A549 (cell line): Measurements from ENCODE around the gene CCR2. TPM values are rescaled to one million over a fixed set of nuclear protein-coding genes. Genes with fewer than 3 reads are reported as not detected.

Experiments
- ATAC-seq, 2 experiments: fragments of 200-7000 bp in 1 of 2; fragments of >200 bp in 1 of 2; cut with Nextera tagmentation in 1 of 2; cut with Tn5 transposase in 1 of 2; 3 replicates each; pipeline versions ENCODE4 v1.8.0 to v1.9.1; 2018 to 2020; ENCODE audit warnings: mild to moderate bottlenecking in 1 of 2, moderate library complexity in 1 of 2
- CTCF ChIA-PET: fragments of 300-600 bp; sonication (Branson Sonifier 250); formaldehyde crosslinking; extraction: SDS; loops from one replicate; lab custom pipeline; 2021; ENCODE audit warnings: antibody characterized with exemption, inconsistent platforms; lab: Yijun Ruan, JAX
- POLR2A ChIA-PET: fragments of 350-600 bp; formaldehyde crosslinking; extraction: SDS; loops from one replicate; lab custom pipeline; 2021; ENCODE audit warnings: antibody characterized with exemption, inconsistent platforms; lab: Yijun Ruan, JAX
- DNase-seq, 2 experiments: peaks; one replicate each; pipeline versions ENCODE4 v3.0.0 to v3.0.0-alpha.2; 2011 to 2016; ENCODE audit warnings: low read depth in 1 of 2, low spot score in 1 of 2
- FAIRE-seq: peaks from 2 replicates; lab custom pipeline; 2011; peaks lifted over from hg19 to GRCh38; lab: Jason Lieb, UNC
- H3K27ac ChIP-seq, 2 experiments: fragments of >200 bp; sonication (Bioruptor Twin); formaldehyde crosslinking; 3 replicates each; pipeline ENCODE4 v1.5.1; 2016 to 2017
- H3K4me1 ChIP-seq: fragments of >200 bp; sonication (Bioruptor Twin); formaldehyde crosslinking; 3 replicates; pipeline ENCODE4 v1.6.1; 2016
- H3K4me2 ChIP-seq: fragments of >200 bp; sonication (Bioruptor Twin); formaldehyde crosslinking; 3 replicates; pipeline ENCODE4 v1.6.1; 2016
- H3K4me3 ChIP-seq: fragments of >200 bp; sonication (Bioruptor Twin); formaldehyde crosslinking; 3 replicates; pipeline ENCODE4 v1.5.1; 2016
- H3K9me3 ChIP-seq: fragments of >200 bp; sonication (Bioruptor Twin); formaldehyde crosslinking; 3 replicates; pipeline ENCODE4 v1.6.1; 2016
- CHD2 ChIP-seq: fragments of 150-350 bp; IDR thresholded peaks from 2 replicates; pipeline ENCODE4 v1.6.1; 2014; ENCODE audit warnings: low read length; ENCODE audit not compliant: partially characterized antibody
- FOSL2 ChIP-seq, 2 experiments: fragments of 450-650 bp in 1 of 2; fragments of >200 bp in 1 of 2; sonication (Bioruptor Twin) in 1 of 2; formaldehyde crosslinking; IDR thresholded peaks; 2 replicates each; pipeline versions ENCODE4 v1.5.0 to v1.6.1; 2016 to 2020; ENCODE audit warnings: mild to moderate bottlenecking in 1 of 2, moderate library complexity in 1 of 2
- HEYL ChIP-seq: fragments of 250-450 bp; sonication (Bioruptor Pico); IDR thresholded peaks from 2 replicates; pipeline ENCODE4 v1.8.0; 2021; ENCODE audit warnings: mild to moderate bottlenecking, moderate library complexity
- HOXB13 ChIP-seq: fragments of 250-450 bp; sonication (Bioruptor Pico); IDR thresholded peaks from 2 replicates; pipeline ENCODE4 v1.5.0; 2020; ENCODE audit warnings: low read depth, mild to moderate bottlenecking, moderate library complexity
- HOXB5 ChIP-seq: fragments of 250-450 bp; sonication (Bioruptor Pico); IDR thresholded peaks from 2 replicates; pipeline ENCODE4 v1.5.0; 2020; ENCODE audit warnings: mild to moderate bottlenecking, moderate library complexity
- KDM1A ChIP-seq: fragments of 200-600 bp; sonication (generic); IDR thresholded peaks from 2 replicates; pipeline ENCODE4 v1.6.1; 2016; ENCODE audit warnings: low read depth, mild to moderate bottlenecking
- MYC ChIP-seq: IDR thresholded peaks from 2 replicates; pipeline ENCODE4 v1.6.1; 2012; ENCODE audit warnings: mild to moderate bottlenecking, inconsistent platforms, low read length, improper control_type of control experiment, borderline replicate concordance
- NR3C1 ChIP-seq: fragments of >200 bp; sonication (Bioruptor Twin); formaldehyde crosslinking; IDR thresholded peaks from 3 replicates; pipeline ENCODE4 v1.6.1; 2017
- PHF8 ChIP-seq: fragments of 200-600 bp; sonication (generic); IDR thresholded peaks from 2 replicates; pipeline ENCODE4 v1.6.1; 2016; ENCODE audit warnings: low read depth, mild to moderate bottlenecking, antibody characterized with exemption, moderate library complexity, borderline replicate concordance
- RAD21 ChIP-seq, 2 experiments: fragments of >200 bp in 1 of 2; sonication (Bioruptor Twin) in 1 of 2; formaldehyde crosslinking in 1 of 2; IDR thresholded peaks in 1 of 2; conservative IDR thresholded peaks in 1 of 2; 2 replicates in 1 of 2; 3 replicates in 1 of 2; pipeline ENCODE4 v1.6.1; 2012 to 2018; ENCODE audit warnings: inconsistent platforms in 1 of 2
- RCOR1 ChIP-seq: fragments of 150-350 bp; IDR thresholded peaks from 2 replicates; pipeline ENCODE4 v1.6.1; 2014; ENCODE audit warnings: antibody characterized with exemption, low read length, low read depth
- RNF2 ChIP-seq: fragments of 200-600 bp; sonication (generic); IDR thresholded peaks from 2 replicates; pipeline ENCODE4 v1.6.1; 2016; ENCODE audit warnings: low read depth, mild to moderate bottlenecking, antibody characterized with exemption, moderate library complexity, borderline replicate concordance
- SREBF2 ChIP-seq: fragments of 450-650 bp; IDR thresholded peaks from 2 replicates; pipeline ENCODE4 v1.6.1; 2014; ENCODE audit warnings: mild to moderate bottlenecking, moderate library complexity
- TFCP2L1 ChIP-seq: fragments of 250-450 bp; sonication (Bioruptor Pico); IDR thresholded peaks from 2 replicates; pipeline ENCODE4 v1.5.0; 2021; ENCODE audit warnings: mild to moderate bottlenecking
- ZNF302 ChIP-seq: fragments of 250-450 bp; sonication (Bioruptor Pico); IDR thresholded peaks from 2 replicates; pipeline ENCODE4 v1.9.0; 2021; ENCODE audit warnings: inconsistent platforms, mild to moderate bottlenecking, moderate library complexity
- ZSCAN20 ChIP-seq: fragments of 250-450 bp; sonication (Bioruptor Pico); IDR thresholded peaks from 2 replicates; pipeline ENCODE4 v1.8.0; 2022; ENCODE audit warnings: mild to moderate bottlenecking, moderate library complexity
- WGBS: methylation state at CpG from one replicate; pipeline ENCODE4 v1.1.6; 2017; ENCODE audit errors: missing lambda C conversion rate; 5-methylcytosine and 5-hydroxymethylcytosine counted together
- polyA plus RNA-seq, 4 experiments: library from polyadenylated mRNA; depleted of rRNA in 3 of 4; stranded (reverse); fragments of >200 nt; fragmentation: RNase III in 1 of 4; extraction: RNeasy Plus Mini Kit Qiagen cat#74134 plus additional on column Dnase treatment in 1 of 4; gene quantifications; 2 replicates in 3 of 4; 3 replicates in 1 of 4; pipeline ENCODE4 v1.2.3, GENCODE V29; 2011 to 2017
- TF ChIP-seq, protein P1 (sequence below): fragments of 250-450 bp; sonication (Bioruptor Pico); IDR thresholded peaks from 2 replicates; pipeline ENCODE4 v1.5.0; 2020; ENCODE audit warnings: low read depth, mild to moderate bottlenecking, moderate library complexity
- TF ChIP-seq, protein P2 (sequence below): fragments of 250-450 bp; sonication (Bioruptor Pico); IDR thresholded peaks from 2 replicates; pipeline ENCODE4 v1.5.0; 2021; ENCODE audit warnings: mild to moderate bottlenecking, moderate library complexity, borderline replicate concordance

Gene CCR2
- polyA plus RNA-seq, 2 of the 4 experiments (the other 2 are of a cell fraction) = not detected

DNA sequence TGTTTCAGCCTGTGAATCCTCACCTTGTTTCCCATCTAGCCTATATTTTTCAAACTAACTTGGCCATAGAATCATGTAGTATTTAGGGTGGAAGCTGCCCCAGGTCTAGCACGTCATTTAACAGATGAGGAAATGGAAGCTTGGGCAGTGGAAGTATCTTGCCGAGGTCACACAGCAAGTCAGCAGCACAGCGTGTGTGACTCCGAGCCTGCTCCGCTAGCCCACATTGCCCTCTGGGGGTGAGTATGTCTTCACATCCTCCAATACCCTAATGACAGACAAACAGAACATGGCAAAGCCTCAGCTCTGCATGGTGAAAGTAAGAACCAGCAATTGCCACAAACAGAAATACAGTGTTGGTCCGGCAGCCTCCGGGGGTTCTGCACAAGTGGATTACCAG lies 14.7 kb downstream of the CCR2 start:
- peak; percentile 19 to 25; a peak in 2 of 5 replicates for TF ChIP-seq RAD21 (conservative IDR thresholded peaks at IDR 0.05 in 1 of 2, IDR thresholded peaks at IDR 0.05 in 1 of 2)
- TF ChIP-seq TFCP2L1 (CRISPR knock-in tag) = no peak
- ChIA-PET POLR2A (no interaction called here), CTCF (interaction anchor here (0.7 to 3.0 kb wide), 3 partner anchors 9 to 515 kb away, joined by 3 to 20 read pairs (median 4); no protein-coding TSS in a partner anchor)
- no peak overlapping the region for H3K27ac ChIP-seq
- H3K9me3 ChIP-seq = no peaks in the 10 kb centered on the region; the same call in 2 of the 3 replicates
- peak; percentile 62 to 68; a peak in 3 of 6 replicates for ATAC-seq
- H3K4me1 ChIP-seq = no peaks in the 10 kb centered on the region
- no peak for FAIRE-seq
- peak in 1 of 2 experiments; percentile 18 for DNase-seq
- WGBS = 29% methylated on average over 6 of the region's 7 CpGs
- H3K4me3 ChIP-seq = no peak overlapping the region
- H3K4me2 ChIP-seq = no peak overlapping the region

DNA sequence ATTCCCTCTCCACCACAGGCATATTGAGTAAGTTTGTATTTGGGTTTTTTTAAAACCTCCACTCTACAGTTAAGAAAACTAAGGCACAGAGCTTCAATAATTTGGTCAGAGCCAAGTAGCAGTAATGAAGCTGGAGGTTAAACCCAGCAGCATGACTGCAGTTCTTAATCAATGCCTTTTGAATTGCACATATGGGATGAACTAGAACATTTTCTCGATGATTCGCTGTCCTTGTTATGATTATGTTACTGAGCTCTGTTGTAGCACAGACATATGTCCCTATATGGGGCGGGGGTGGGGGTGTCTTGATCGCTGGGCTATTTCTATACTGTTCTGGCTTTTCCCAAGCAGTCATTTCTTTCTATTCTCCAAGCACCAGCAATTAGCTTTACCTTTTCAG lies 15.2 kb downstream of the CCR2 start:
- H3K27ac ChIP-seq = no peak overlapping the region
- H3K4me2 ChIP-seq = no peak overlapping the region
- no peaks in the 10 kb centered on the region; the same call in 2 of the 3 replicates for H3K9me3 ChIP-seq
- H3K4me1 ChIP-seq = no peaks in the 10 kb centered on the region
- ATAC-seq (no peak), DNase-seq (no peak), FAIRE-seq (no peak)
- CTCF ChIA-PET = interaction anchor here (0.7 to 3.0 kb wide), 4 partner anchors 9 to 516 kb away, joined by 3 to 20 read pairs (median 5); no protein-coding TSS in a partner anchor
- 10% methylated on average over 2 of the region's 4 CpGs for WGBS
- no peak overlapping the region for H3K4me3 ChIP-seq
- POLR2A ChIA-PET = no interaction called here
- no peak for TF ChIP-seq KDM1A
- no peak for TF ChIP-seq ZSCAN20 (CRISPR knock-in tag)
- no peak for TF ChIP-seq HEYL (CRISPR knock-in tag)
- TF ChIP-seq, protein P1, sequence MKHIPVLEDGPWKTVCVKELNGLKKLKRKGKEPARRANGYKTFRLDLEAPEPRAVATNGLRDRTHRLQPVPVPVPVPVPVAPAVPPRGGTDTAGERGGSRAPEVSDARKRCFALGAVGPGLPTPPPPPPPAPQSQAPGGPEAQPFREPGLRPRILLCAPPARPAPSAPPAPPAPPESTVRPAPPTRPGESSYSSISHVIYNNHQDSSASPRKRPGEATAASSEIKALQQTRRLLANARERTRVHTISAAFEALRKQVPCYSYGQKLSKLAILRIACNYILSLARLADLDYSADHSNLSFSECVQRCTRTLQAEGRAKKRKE (CRISPR knock-in tag) = no peak
- no peak for TF ChIP-seq TFCP2L1 (CRISPR knock-in tag)
- no peak for TF ChIP-seq FOSL2 (IDR thresholded peaks at IDR 0.05)
- no peak for TF ChIP-seq FOSL2 (CRISPR knock-in tag; IDR thresholded peaks at IDR 0.05)
- no peak for TF ChIP-seq RCOR1
- no peak for TF ChIP-seq PHF8
- no peak for TF ChIP-seq NR3C1
- TF ChIP-seq, protein P2, sequence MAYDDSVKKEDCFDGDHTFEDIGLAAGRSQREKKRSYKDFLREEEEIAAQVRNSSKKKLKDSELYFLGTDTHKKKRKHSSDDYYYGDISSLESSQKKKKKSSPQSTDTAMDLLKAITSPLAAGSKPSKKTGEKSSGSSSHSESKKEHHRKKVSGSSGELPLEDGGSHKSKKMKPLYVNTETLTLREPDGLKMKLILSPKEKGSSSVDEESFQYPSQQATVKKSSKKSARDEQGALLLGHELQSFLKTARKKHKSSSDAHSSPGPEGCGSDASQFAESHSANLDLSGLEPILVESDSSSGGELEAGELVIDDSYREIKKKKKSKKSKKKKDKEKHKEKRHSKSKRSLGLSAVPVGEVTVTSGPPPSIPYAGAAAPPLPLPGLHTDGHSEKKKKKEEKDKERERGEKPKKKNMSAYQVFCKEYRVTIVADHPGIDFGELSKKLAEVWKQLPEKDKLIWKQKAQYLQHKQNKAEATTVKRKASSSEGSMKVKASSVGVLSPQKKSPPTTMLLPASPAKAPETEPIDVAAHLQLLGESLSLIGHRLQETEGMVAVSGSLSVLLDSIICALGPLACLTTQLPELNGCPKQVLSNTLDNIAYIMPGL (CRISPR knock-in tag) = no peak
- TF ChIP-seq HOXB13 (CRISPR knock-in tag) = no peak

DNA sequence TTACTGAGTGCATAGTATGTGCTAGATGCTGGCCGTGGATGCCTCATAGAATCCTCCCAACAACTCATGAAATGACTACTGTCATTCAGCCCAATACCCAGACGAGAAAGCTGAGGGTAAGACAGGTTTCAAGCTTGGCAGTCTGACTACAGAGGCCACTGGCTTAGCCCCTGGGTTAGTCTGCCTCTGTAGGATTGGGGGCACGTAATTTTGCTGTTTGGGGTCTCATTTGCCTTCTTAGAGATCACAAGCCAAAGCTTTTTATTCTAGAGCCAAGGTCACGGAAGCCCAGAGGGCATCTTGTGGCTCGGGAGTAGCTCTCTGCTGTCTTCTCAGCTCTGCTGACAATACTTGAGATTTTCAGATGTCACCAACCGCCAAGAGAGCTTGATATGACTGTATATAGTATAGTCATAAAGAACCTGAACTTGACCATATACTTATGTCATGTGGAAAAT lies 15.8 kb downstream of the CCR2 start:
- Histone ChIP-seq H3K4me1 (no peaks in the 10 kb centered on the region), H3K27ac (no peak overlapping the region), H3K4me2 (no peak overlapping the region), H3K4me3 (no peak overlapping the region), H3K9me3 (no peaks in the 10 kb centered on the region)
- ATAC-seq (no peak), FAIRE-seq (no peak), DNase-seq (no peak)
- POLR2A ChIA-PET = no interaction called here
- 16% methylated on average over 6 of the region's 6 CpGs for WGBS
- TF ChIP-seq RNF2 = no peak
- no peak for TF ChIP-seq SREBF2
- no peak for TF ChIP-seq HOXB5
- TF ChIP-seq MYC = no peak
- TF ChIP-seq ZNF302 (CRISPR knock-in tag) = no peak
- TF ChIP-seq, protein P1 (CRISPR knock-in tag) = no peak
- TF ChIP-seq CHD2 = no peak
- TF ChIP-seq FOSL2 (IDR thresholded peaks at IDR 0.05) = no peak
- TF ChIP-seq FOSL2 (CRISPR knock-in tag; IDR thresholded peaks at IDR 0.05) = no peak
- CTCF ChIA-PET = interaction anchor here (1.1 to 3.0 kb wide), 5 partner anchors 8 to 290 kb away, joined by 3 to 20 read pairs (median 6); no protein-coding TSS in a partner anchor
